HG03159 (cell line): ENCODE measurements around the gene CTSE.

Source experiments
- ATAC-seq: cut with Tn5 transposase; IDR thresholded peaks from one replicate; pipeline ENCODE4 v1.9.1; 2021; ENCODE audit warnings: mild to moderate bottlenecking, moderate library complexity; ENCODE audit not compliant: unreplicated experiment

Gene CTSE

DNA sequence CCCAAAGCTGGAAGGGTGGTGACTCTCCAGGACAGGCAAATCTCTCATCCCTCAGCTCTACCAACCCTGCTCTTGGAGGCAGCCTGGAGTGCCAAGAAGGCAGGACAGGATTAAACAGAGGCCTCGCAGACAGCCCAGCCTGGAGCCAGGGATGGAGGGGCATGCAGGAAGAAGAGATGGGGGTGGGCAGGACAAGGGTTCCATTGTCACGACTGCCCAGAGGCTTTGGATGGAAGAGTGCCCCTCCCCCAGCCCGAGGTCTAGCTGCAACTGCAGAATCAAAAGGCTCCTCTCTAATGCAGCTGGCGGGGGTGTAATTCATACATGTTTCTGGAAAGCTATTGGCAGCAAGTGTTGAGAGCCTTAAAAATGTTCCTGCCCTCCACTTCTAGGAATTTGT is 29.3 kb downstream of the CTSE start:
- ATAC-seq: no peak

DNA sequence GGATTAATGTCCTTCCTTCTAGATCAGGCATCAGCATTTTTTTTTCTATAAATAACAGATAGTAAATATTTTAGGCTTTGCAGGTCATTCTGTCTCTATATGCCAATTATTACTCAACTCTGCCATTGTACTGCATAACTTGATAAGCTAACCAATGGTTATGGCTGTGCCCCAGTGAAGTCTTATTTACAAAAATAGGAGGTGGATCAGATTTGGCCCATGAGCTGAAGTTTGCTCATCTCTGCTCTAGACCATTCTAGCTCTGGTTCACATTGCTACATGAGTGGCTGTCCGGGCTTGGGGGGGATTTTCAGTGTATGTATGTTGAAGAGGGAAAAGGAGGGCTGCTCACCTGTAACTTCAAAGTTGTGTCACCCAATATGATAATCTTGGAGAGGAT is 30.6 kb downstream of the CTSE start:
- ATAC-seq: no peak

DNA sequence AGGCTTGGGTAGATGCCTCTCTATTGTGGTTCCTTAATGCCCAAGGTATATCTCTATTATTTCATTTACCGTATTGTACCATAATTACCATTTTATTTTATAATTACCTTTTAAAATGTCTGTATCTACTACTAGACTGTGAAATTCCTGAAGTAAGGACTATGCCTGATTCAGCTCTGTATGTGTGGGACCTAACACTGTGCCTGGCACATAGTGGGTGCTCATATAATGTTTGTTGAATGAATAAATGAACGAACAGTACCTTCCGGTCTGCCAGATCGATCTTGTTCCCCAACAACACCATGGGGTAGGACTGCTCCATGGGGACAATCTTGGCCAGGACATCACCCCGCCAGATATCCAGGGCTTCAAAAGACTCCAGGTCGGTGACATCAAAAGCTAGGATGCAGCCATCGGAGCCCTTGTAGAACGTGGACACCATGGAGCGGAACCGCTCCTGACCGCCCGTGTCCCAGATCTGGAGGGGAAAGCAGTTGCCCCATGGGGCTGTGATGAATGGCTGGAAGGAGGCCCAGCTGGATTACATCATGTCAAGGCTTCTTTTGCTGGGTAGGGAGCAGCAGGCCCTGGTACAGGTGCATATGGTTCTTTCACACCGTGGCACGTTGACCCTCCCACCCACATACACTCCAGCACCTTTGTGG is 31.3 kb downstream of the CTSE start:
- no peak for ATAC-seq

DNA sequence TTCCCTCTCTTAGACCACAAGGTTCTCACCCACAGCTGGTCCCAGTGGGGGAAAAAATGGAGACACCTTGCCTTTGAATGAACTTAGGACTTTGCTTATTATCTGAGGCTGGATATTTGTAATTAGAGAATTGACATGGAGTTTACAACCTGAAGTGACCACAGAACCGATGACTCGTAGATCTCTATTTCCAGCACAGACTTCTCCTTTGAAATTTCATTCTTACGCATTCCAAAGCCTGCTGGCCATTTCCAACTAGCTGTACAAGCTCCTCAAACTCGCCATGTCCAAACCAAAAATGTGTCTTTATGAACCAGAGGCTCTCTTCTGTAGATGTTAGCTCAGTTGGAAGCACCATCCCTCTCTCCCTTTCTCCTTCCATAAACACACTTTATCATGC is 32.5 kb downstream of the CTSE start:
- ATAC-seq: no peak

DNA sequence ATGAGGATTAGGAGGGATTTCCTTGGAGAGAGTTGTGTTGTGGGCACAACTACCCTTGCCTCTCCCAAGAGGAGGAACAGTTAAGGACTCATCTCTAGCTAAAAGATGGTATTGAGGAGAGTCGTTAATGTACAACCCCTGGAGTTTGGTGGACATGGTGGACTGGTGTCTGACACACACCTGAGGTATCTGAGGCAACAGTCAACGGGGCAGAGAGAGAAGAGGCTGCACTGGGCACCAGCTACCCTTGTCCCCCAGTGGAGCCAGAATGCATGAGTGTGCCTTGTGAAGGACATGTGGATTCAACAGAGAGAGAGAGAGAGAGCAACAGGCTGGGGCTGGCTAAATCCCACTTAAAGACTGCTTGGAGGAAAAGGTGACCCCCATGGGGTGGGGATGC is 33.5 kb downstream of the CTSE start:
- no peak for ATAC-seq

GRCh38 chr1:205989786-205990185 is 33.9 kb downstream of the CTSE start:
- ATAC-seq: no peak

GRCh38 chr1:205988585-205988995 is 35.1 kb downstream of the CTSE start:
- no peak for ATAC-seq

DNA sequence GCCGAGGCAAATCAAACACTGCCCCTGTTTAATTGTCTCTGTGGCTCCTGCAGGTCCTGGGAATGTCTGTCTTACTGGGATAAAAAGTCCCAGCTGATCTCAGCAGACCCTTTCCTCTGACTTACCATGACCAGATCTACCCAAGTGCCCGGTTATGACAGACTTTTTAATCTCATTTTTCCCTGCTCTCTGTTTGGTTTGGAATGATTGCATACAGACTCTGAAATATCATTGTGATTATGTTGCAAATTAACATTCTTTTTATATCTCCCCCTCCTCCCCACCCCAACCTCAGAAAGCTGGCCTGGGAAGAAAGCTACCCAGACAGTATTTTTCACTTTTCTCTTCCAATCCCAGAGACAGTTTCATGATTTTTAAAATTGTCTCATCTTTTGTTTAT is 36.8 kb downstream of the CTSE start:
- ATAC-seq: no peak

- no peak for ATAC-seq
Measured at GRCh38 chr1:205986292-205986691, 37.4 kb downstream of the CTSE start.

DNA sequence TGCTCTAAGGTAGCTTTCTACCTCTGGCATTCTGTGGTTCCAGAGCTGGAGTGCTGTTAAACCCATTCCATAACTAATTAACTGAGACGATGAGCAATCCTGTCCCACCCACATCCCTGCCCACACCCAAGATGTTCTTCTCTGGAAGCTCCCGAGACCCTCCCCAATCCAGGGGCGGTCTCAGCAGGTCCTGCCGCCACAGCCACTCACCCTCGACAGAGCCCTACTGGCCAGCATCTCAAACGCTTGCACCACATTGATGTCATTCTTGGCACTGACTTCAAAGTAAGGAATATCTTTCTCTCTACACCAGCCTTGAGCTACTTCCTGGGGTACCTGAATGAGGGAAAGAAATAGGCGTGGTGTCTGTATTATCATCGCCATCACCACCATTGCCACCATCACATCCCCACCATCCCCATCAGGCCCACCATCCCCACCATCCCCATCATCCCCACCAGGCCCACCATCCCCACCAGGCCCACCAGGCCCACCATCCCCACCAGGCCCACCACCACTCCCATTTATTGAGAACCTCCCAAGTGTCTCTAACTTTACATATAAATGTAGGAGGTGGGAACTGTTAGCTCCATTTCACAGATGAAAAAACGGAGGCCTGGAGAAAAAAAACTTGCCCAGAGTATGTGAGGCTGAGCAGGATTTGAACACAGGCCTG is 38.2 kb downstream of the CTSE start:
- no peak for ATAC-seq

DNA sequence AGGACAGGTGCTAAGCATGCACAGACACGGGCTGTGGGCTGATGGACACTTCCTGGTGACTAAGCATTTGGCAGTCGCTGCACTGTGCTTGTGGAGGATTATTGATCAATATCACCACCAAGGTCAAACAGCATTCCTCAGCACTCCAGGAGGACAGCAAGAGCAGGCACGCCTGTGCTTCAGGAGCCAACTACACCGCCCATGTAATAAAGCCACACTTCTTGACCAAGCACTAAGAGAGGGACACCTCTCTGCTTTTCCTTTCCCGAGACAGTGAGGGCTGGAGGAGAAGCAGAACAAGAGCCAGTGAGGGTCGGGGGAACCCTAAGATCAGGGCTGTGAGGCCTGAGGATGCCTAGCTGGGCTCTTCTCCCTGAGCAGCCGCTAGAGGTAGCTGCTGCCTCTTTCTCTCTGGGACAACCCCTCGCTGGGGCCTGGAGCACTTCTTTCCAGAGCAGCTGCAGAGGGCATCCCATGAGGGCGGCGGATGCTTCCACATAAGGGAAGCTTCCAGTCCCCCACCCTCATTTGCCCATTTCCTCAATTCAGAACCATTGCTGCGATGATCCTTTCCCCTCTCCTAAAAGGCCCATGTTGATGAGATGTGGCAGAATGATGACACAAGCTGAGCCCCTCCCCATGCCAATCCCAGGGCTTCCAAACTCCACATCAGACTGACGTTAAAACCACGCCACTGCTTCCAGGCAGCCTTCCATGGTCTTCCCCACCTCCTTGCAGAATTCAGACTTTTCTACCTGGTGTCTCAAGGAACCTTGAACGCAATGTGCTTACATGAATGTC is 39.6 kb downstream of the CTSE start:
- no peak for ATAC-seq

- no peak for ATAC-seq
Measured at GRCh38 chr1:205981257-205981656, 42.4 kb downstream of the CTSE start.

DNA sequence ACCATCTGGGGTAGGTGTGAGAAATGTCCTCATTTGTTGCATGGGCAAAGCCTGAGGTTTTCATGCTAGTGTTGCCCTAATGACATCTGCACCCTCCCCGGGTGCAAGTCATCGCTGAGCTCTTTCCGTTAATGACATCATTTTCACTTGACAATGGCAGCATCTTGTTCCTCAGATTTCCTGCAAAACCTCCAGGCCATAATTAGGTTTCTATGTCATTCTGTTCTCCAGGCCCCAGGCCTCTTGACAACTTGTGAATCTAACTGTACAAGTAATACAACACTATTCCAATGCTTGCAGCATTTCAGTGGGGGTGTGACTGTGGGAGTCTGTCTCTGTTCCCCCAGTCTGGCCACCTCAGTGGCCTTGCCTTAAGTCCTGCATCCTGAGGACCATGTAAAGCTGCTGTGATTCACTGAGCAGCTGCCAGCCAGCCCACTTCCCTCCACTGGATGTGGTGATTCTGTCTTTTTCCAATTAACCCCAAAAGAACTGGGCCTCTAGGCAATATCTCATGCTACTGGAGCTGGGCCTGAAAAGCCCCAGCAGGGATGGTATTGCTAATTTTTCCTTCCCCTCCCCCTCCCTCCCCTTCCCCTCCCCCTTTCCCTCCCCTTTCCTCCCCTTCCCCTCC is 43.3 kb downstream of the CTSE start:
- ATAC-seq: no peak

DNA sequence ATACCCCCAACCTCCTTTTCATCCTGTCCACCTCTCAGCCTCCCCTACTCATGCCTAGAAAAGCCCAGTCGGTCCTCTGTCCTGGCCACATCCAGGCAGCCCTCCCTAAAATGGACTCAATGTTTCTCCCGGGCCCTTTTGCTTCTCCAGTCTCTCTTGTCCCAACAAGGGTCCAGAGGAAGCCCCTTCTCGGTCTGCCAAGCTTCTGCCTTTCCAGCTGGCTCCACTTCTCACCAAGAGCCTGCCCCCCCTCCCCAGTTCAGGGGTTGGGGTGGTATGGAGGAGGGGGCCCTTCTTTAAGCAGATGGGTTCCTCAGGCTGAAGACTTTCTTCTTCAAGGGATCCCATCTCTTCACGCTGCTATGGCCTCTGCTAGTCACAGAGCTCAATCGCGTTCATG is 44.4 kb downstream of the CTSE start:
- ATAC-seq: no peak

GRCh38 chr1:205978676-205979075 is 45.0 kb downstream of the CTSE start:
- ATAC-seq: no peak

DNA sequence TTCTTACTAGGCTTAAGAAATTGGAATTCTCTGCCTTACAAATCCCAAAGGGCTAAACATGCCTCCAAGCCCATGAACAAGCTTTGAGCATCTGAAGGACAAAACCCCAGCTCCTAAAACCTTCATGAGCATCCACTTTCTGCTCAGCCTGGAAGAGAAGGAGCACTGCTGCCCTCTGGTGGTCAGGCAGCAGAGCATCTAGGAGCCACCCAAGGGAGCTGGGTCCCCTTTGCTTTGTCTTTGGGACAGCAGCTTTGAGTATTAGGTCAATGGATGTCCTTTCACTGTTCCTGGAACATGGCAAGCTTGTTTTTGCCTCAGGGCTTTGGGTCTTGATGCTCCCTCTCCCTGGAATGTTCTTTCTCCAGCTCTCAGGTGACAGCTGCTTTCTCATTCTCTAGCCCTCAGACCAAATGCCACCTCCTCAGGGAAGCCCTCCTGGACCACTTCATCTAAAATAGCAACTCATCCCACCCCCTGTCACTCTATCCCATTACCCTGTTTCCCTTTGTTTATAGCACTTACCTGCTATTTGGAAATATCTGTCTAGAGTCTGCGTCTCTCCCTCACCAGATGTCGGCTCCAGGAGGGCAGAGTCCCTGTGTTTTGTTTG is 46.2 kb downstream of the CTSE start:
- ATAC-seq: no peak

- no peak for ATAC-seq
Measured at GRCh38 chr1:205976708-205977401, 46.8 kb downstream of the CTSE start.

GRCh38 chr1:205976036-205976435 is 47.7 kb downstream of the CTSE start:
- ATAC-seq: no peak

GRCh38 chr1:205975387-205975998 is 48.2 kb downstream of the CTSE start:
- no peak for ATAC-seq

DNA sequence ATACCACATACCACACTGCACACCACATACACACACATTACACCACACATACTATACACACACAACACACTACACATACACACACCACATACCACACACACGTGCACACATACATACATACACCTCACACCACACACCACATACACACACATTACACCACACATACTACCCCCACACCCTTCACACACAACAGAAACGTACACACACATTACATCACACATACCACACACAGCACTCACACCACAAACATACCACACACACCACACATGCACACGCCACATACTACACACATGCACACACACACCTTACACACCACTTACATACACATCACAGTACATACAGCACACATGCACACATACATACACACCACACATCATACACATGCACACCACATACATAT is 49.0 kb downstream of the CTSE start:
- ATAC-seq: no peak
